NCI-H1930 (cell line): ENCODE results near the gene IMPACT.

Experiments
- DNase-seq, 2 experiments: peaks; one replicate each; lab custom pipeline; 2025; lab: John Stamatoyannopoulos, UW

Gene IMPACT

GRCh38 chr18:24479371-24479770 lies 52.9 kb downstream of the IMPACT start:
- no peak for DNase-seq

- DNase-seq = no peak
Measured at GRCh38 chr18:24482821-24483220, 56.4 kb downstream of the IMPACT start.

- no peak for DNase-seq
Measured at GRCh38 chr18:24485681-24486080, 59.2 kb downstream of the IMPACT start.

- no peak for DNase-seq
Measured at GRCh38 chr18:24486684-24487083, 60.2 kb downstream of the IMPACT start.

- DNase-seq = peak in 1 of 2 experiments; percentile 28
Measured at GRCh38 chr18:24488824-24489493, 62.5 kb downstream of the IMPACT start.

- no peak for DNase-seq
Measured at GRCh38 chr18:24490539-24490938, 64.1 kb downstream of the IMPACT start.

GRCh38 chr18:24491927-24492834 lies 65.7 kb downstream of the IMPACT start:
- DNase-seq = no peak

GRCh38 chr18:24494586-24494985 lies 68.1 kb downstream of the IMPACT start:
- no peak for DNase-seq

- no peak for DNase-seq
Measured at GRCh38 chr18:24497031-24497754, 70.7 kb downstream of the IMPACT start.

- no peak for DNase-seq
Measured at GRCh38 chr18:24499814-24500213, 73.3 kb downstream of the IMPACT start.

- no peak for DNase-seq
Measured at GRCh38 chr18:24500217-24500616, 73.7 kb downstream of the IMPACT start.

GRCh38 chr18:24500766-24501165 lies 74.3 kb downstream of the IMPACT start:
- no peak for DNase-seq

- no peak for DNase-seq
Measured at GRCh38 chr18:24502667-24503523, 76.4 kb downstream of the IMPACT start.
